ENCODE results near the gene LRRC32. TPM values are rescaled to one million over a fixed set of nuclear protein-coding genes. Genes with fewer than 3 reads are reported as not detected.
A peak's percentile ranks its signal among the peaks of the same experiment; 100 is the strongest.

The LRRC32 gene
- total RNA-seq, 4 donors from 2014 or later: 10.0 to 121 (median 17.5) TPM

GRCh38 chr11:76671237-76671592 is 668 bp upstream of the LRRC32 start:
- no peak for TF ChIP-seq POLR2A (IDR thresholded peaks at IDR 0.05)
- no peak for TF ChIP-seq CTCF (IDR thresholded peaks at IDR 0.05)
- Histone ChIP-seq H3K27me3 (no peaks in the 10 kb centered on the region), H3K4me3 (peak overlapping the region; percentile 50 to 51), H3K27ac (peak overlapping the region; percentile 77 to 83), H3K4me1 (peaks cover 0 to 6% of the 10 kb centered on the region in 2 donors), H3K36me3 (no peaks in the 10 kb centered on the region), H3K9me3 (no peaks in the 10 kb centered on the region)
- intact Hi-C loops (cut with DNase I; ENCODE audit: low total_unique reads): no loop called here
- no peak for DNase-seq

GRCh38 chr11:76669901-76670484 is 554 bp downstream of the LRRC32 start:
- Histone ChIP-seq H3K27ac (peak overlapping the region; percentile 77 to 83), H3K4me1 (peaks cover 0 to 6% of the 10 kb centered on the region in 2 donors), H3K27me3 (no peaks in the 10 kb centered on the region), H3K4me3 (peak overlapping the region; percentile 50 to 51), H3K9me3 (no peaks in the 10 kb centered on the region), H3K36me3 (no peaks in the 10 kb centered on the region)
- peak; percentile 53 to 64 for DNase-seq
- intact Hi-C loops (cut with DNase I; ENCODE audit: low total_unique reads): no loop called here
- TF ChIP-seq POLR2A (IDR thresholded peaks at IDR 0.05) (no peak), CTCF (IDR thresholded peaks at IDR 0.05) (no peak)

- DNase-seq: peak in 1 of 2 donors; percentile 8
- H3K27me3 ChIP-seq: no peaks in the 10 kb centered on the region
- peak overlapping the region; percentile 77 to 83 for H3K27ac ChIP-seq
- peak overlapping the region in 1 of 2 donors; percentile 14 for H3K4me3 ChIP-seq
- H3K36me3 ChIP-seq: no peaks in the 10 kb centered on the region
- TF ChIP-seq POLR2A (IDR thresholded peaks at IDR 0.05): no peak
- TF ChIP-seq CTCF (IDR thresholded peaks at IDR 0.05): no peak
- peaks cover 0 to 6% of the 10 kb centered on the region in 2 donors for H3K4me1 ChIP-seq
- intact Hi-C loops (cut with DNase I; ENCODE audit: low total_unique reads): no loop called here
- no peaks in the 10 kb centered on the region for H3K9me3 ChIP-seq
These were observed 2.0 kb downstream of the LRRC32 start for GRCh38 chr11:76668362-76669155.

GRCh38 chr11:76667856-76668255 is 2.7 kb downstream of the LRRC32 start:
- H3K4me3 ChIP-seq: peak overlapping the region in 1 of 2 donors; percentile 11
- TF ChIP-seq POLR2A (IDR thresholded peaks at IDR 0.05) (no peak), CTCF (IDR thresholded peaks at IDR 0.05) (no peak)
- no peaks in the 10 kb centered on the region for H3K9me3 ChIP-seq
- peak overlapping the region; percentile 77 to 83 for H3K27ac ChIP-seq
- no peaks in the 10 kb centered on the region for H3K27me3 ChIP-seq
- H3K4me1 ChIP-seq: peaks cover 0 to 3% of the 10 kb centered on the region in 2 donors
- no peaks in the 10 kb centered on the region for H3K36me3 ChIP-seq
- intact Hi-C loops (cut with DNase I; ENCODE audit: low total_unique reads): no loop called here
- DNase-seq: peak in 1 of 2 donors; percentile 11

GRCh38 chr11:76667271-76667818 is 3.2 kb downstream of the LRRC32 start:
- Histone ChIP-seq H3K27ac (peak overlapping the region; percentile 77 to 83), H3K9me3 (no peaks in the 10 kb centered on the region), H3K27me3 (no peaks in the 10 kb centered on the region), H3K4me3 (peak overlapping the region in 1 of 2 donors; percentile 11), H3K4me1 (no peaks in the 10 kb centered on the region), H3K36me3 (no peaks in the 10 kb centered on the region)
- TF ChIP-seq POLR2A (IDR thresholded peaks at IDR 0.05) (no peak), CTCF (IDR thresholded peaks at IDR 0.05) (no peak)
- peak in 1 of 2 donors; percentile 11 for DNase-seq
- intact Hi-C loops (cut with DNase I; ENCODE audit: low total_unique reads): no loop called here

Data from uterus (tissue), 4 donors.